Lower leg skin (tissue), 4 donors: ENCODE data around the gene SKA1. TPM values are rescaled to one million over a fixed set of nuclear protein-coding genes. Genes with fewer than 3 reads are reported as not detected.
"Not testable (repeated sequence)": the region's sequence is repeated elsewhere in the genome, so short reads cannot be mapped to it uniquely, and the experiment has no call there.

Experiments used
- DNase-seq, 2 donors: peaks; one replicate each; pipeline ENCODE4 v3.0.0-alpha.2; 2019; ENCODE audit warnings: low spot score in 2 of 2
- H3K4me3 ChIP-seq: fragments of 200-600 bp; sonication (generic); 2 replicates; pipeline ENCODE4 v1.5.1; 2017; ENCODE audit warnings: mild to moderate bottlenecking, low read depth; ENCODE audit not compliant: poor library complexity, severe bottlenecking
- POLR2A ChIP-seq, 2 donors: fragments of 450-650 bp; IDR thresholded peaks; one replicate each; pipeline ENCODE4 v1.6.1; 2016 to 2017; ENCODE audit warnings: antibody characterized with exemption in 2 of 2, mild to moderate bottlenecking in 1 of 2, moderate library complexity in 1 of 2
- WGBS, 2 donors: methylation state at CpG; one replicate each; pipeline ENCODE4 v1.1.5; 2018; 5-methylcytosine and 5-hydroxymethylcytosine counted together
- intact Hi-C: fragments of 100-400 bp; cut with DNase I; formaldehyde crosslinking; loops from one replicate; pipeline ENCODE4 v1.15.0; 2023; ENCODE audit warnings: low total_unique reads
- total RNA-seq, 4 donors: library from RNA; depleted of rRNA; stranded (reverse); fragments of >200 nt; gene quantifications; one replicate each; pipeline ENCODE4 v1.1.0, GENCODE V29; 2016
- TF ChIP-seq, protein P1 (sequence below), 3 donors: fragments of 450-650 bp; IDR thresholded peaks; one replicate each; pipeline ENCODE4 v1.5.1; 2016; ENCODE audit warnings: antibody characterized with exemption in 3 of 3, mild to moderate bottlenecking in 3 of 3, moderate library complexity in 2 of 3

SKA1 gene
- total RNA-seq, 4 donors from 2014 or later: 0.07 to 0.68 (median 0.27) TPM

GRCh38 chr18:50429207-50429948, 54.5 kb downstream of the SKA1 start:
- TF ChIP-seq, protein P1, sequence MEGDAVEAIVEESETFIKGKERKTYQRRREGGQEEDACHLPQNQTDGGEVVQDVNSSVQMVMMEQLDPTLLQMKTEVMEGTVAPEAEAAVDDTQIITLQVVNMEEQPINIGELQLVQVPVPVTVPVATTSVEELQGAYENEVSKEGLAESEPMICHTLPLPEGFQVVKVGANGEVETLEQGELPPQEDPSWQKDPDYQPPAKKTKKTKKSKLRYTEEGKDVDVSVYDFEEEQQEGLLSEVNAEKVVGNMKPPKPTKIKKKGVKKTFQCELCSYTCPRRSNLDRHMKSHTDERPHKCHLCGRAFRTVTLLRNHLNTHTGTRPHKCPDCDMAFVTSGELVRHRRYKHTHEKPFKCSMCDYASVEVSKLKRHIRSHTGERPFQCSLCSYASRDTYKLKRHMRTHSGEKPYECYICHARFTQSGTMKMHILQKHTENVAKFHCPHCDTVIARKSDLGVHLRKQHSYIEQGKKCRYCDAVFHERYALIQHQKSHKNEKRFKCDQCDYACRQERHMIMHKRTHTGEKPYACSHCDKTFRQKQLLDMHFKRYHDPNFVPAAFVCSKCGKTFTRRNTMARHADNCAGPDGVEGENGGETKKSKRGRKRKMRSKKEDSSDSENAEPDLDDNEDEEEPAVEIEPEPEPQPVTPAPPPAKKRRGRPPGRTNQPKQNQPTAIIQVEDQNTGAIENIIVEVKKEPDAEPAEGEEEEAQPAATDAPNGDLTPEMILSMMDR (IDR thresholded peaks at IDR 0.05): no peak
- no peak for TF ChIP-seq POLR2A (IDR thresholded peaks at IDR 0.05)
- intact Hi-C loops: no loop called here
- WGBS, 2 donors: 31 to 34% methylated on average over 5 of the region's 5 CpGs
- no peak overlapping the region for H3K4me3 ChIP-seq
- DNase-seq: no peak

- no peak for DNase-seq
- no peak overlapping the region for H3K4me3 ChIP-seq
- WGBS, 2 donors: 79 to 90% methylated on average over 3 of the region's 3 CpGs
- TF ChIP-seq, protein P1 (IDR thresholded peaks at IDR 0.05): no peak
- no peak for TF ChIP-seq POLR2A (IDR thresholded peaks at IDR 0.05)
- intact Hi-C loops: no loop called here
Measured at GRCh38 chr18:50432915-50433314, 58.1 kb downstream of the SKA1 start.

DNA sequence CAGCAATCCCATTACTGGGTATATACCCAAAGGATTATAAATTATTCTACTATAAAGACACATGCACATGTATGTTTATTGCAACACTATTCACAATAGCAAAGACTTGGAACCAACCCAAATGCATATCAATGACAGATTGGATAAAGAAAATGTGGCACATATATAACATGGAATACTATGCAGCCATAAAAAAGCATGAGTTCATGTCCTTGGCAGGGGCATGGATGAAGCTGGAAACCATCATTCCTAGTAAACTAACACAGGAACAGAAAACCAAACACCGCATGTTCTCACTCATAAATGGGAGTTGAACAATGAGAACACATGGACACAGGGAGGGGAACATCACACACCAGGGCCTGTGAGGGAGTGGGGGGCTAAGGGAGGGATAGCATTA, 61.9 kb downstream of the SKA1 start:
- H3K4me3 ChIP-seq, DNase-seq, intact Hi-C loops: not testable (repeated sequence)
- WGBS, 2 donors: 96 to 97% methylated on average over 1 of the region's 1 CpG

DNA sequence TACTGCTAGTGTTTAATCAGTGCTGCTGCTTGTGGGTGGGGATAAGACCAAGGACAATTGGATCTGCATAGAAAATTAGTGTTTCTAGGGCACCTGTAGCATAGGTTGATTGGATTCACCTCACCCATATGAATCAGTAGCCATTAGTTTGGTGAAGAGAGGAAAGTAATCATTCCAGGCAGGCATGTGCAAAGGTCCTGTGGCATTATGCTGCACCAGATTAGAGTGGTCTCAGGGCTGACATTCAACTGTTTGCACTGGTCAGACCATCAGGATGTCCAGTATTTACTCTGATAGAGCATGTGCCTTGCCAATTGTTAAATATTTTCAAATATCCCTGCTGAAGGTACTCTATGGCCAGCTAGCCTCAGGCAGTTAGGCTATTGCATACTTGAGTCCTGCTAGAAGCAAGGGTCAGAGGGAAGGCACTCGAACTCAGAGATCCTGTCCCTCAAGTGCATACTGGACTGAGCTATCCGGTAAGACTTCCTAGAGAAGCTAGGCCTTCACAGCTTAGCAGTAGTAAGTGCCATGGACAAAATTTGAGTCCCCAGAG, 64.7 kb downstream of the SKA1 start:
- TF ChIP-seq, protein P1 (IDR thresholded peaks at IDR 0.05): no peak
- TF ChIP-seq POLR2A (IDR thresholded peaks at IDR 0.05): no peak
- intact Hi-C loops: no loop called here
- 73 to 84% methylated on average over 2 of the region's 2 CpGs for WGBS, 2 donors
- no peak overlapping the region for H3K4me3 ChIP-seq
- DNase-seq: no peak

GRCh38 chr18:50441016-50441415, 66.2 kb downstream of the SKA1 start:
- no peak overlapping the region for H3K4me3 ChIP-seq
- DNase-seq: no peak
- no peak for TF ChIP-seq POLR2A (IDR thresholded peaks at IDR 0.05)
- TF ChIP-seq, protein P1 (IDR thresholded peaks at IDR 0.05): no peak
- intact Hi-C loops: no loop called here
- 70 to 73% methylated on average over 4 of the region's 4 CpGs for WGBS, 2 donors

GRCh38 chr18:50441501-50441900, 66.7 kb downstream of the SKA1 start:
- H3K4me3 ChIP-seq: no peak overlapping the region
- intact Hi-C loops: no loop called here
- DNase-seq: no peak
- 27 to 36% methylated on average over 1 of the region's 1 CpG for WGBS, 2 donors
- TF ChIP-seq, protein P1 (IDR thresholded peaks at IDR 0.05): no peak
- TF ChIP-seq POLR2A (IDR thresholded peaks at IDR 0.05): no peak

Other genes starting within 250 kb of the SKA1 start
- 10 to 100 TPM; 53.1 to 74.8 (median 55.2) TPM for gene MYO5B, start 179.9 kb upstream of the SKA1 start, total RNA-seq
- gene CFAP53, start 108.6 kb upstream of the SKA1 start, total RNA-seq: under 1 TPM in 3 of 4 donors, not detected in 1; 0.23 to 0.37 (median 0.34) TPM
- gene MBD1, start 93.5 kb upstream of the SKA1 start, total RNA-seq: 100 to 1,000 TPM; 113 to 140 (median 122) TPM
- 100 to 1,000 TPM in 2 of 4 donors, 10 to 100 TPM in 2; 67.3 to 173 (median 106) TPM for gene CXXC1, start 87.4 kb upstream of the SKA1 start, total RNA-seq
- gene MAPK4, start 185.0 kb downstream of the SKA1 start, total RNA-seq: 1 to 10 TPM in 2 of 4 donors, under 1 TPM in 2; 0.46 to 5.3 (median 2.5) TPM